Mammary epithelial cell (primary cell): ENCODE data around the gene LRCH1.

Experiments used
- EZH2 ChIP-seq: IDR thresholded peaks from 2 replicates; pipeline ENCODE4 v1.6.1; 2012; ENCODE audit warnings: low read length, inconsistent platforms, borderline replicate concordance
- TF ChIP-seq, protein P1 (sequence below), 2 donors: IDR thresholded peaks in 1 of 2; conservative IDR thresholded peaks in 1 of 2; 2 replicates each; pipeline ENCODE4 v1.5.1; 2011 to 2012; ENCODE audit warnings: inconsistent platforms in 2 of 2, low read length in 2 of 2, mild to moderate bottlenecking in 2 of 2, control low read depth in 1 of 2, low read depth in 1 of 2; ENCODE audit not compliant: insufficient read depth in 1 of 2; ENCODE audit errors: extremely low read depth in 1 of 2

GRCh38 chr13:46561691-46562090 lies 8.7 kb downstream of the LRCH1 start:
- TF ChIP-seq, protein P1, sequence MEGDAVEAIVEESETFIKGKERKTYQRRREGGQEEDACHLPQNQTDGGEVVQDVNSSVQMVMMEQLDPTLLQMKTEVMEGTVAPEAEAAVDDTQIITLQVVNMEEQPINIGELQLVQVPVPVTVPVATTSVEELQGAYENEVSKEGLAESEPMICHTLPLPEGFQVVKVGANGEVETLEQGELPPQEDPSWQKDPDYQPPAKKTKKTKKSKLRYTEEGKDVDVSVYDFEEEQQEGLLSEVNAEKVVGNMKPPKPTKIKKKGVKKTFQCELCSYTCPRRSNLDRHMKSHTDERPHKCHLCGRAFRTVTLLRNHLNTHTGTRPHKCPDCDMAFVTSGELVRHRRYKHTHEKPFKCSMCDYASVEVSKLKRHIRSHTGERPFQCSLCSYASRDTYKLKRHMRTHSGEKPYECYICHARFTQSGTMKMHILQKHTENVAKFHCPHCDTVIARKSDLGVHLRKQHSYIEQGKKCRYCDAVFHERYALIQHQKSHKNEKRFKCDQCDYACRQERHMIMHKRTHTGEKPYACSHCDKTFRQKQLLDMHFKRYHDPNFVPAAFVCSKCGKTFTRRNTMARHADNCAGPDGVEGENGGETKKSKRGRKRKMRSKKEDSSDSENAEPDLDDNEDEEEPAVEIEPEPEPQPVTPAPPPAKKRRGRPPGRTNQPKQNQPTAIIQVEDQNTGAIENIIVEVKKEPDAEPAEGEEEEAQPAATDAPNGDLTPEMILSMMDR (conservative IDR thresholded peaks at IDR 0.05 in 1 of 2, IDR thresholded peaks at IDR 0.05 in 1 of 2; ENCODE audit: extremely low read depth in 1 of 2, insufficient read depth in 1 of 2, low read depth in 1 of 2, low read length in 2 of 2): no peak
- TF ChIP-seq EZH2: no peak
